A673 (cell line): ENCODE measurements around the gene TIGAR. TPM values are rescaled to one million over a fixed set of nuclear protein-coding genes. Genes with fewer than 3 reads are reported as not detected.

Source experiments
- BruUV-seq: library from RNA; stranded (reverse); fragments of 400-500 nt; replicated peaks from 2 replicates; lab custom pipeline; 2021; lab: Mats Ljungman, UMichigan
- CTCF ChIA-PET: fragments of 300-600 bp; sonication (Branson Sonifier 250); formaldehyde crosslinking; loops from one replicate; lab custom pipeline; 2022; ENCODE audit warnings: antibody characterized with exemption; lab: Charles Lee
- POLR2A ChIA-PET: fragments of 300-600 bp; sonication (Branson Sonifier 250); formaldehyde crosslinking; loops from one replicate; lab custom pipeline; 2022; ENCODE audit warnings: antibody characterized with exemption; ENCODE audit not compliant: low non-redundant PET; lab: Charles Lee
- DNase-seq: peaks from one replicate; pipeline ENCODE4 v3.0.0-alpha.2; 2015; ENCODE audit warnings: low spot score
- H3K27ac ChIP-seq: fragments of 200-600 bp; sonication (generic); 2 replicates; pipeline ENCODE4 v1.5.1; 2016; ENCODE audit warnings: mixed run types, low read depth, mild to moderate bottlenecking, mixed read lengths, antibody characterized with exemption, low read length; ENCODE audit not compliant: poor library complexity, severe bottlenecking
- H3K27me3 ChIP-seq: fragments of 200-600 bp; sonication (generic); replicated peaks from 2 replicates; pipeline ENCODE4 v1.6.1; 2017; ENCODE audit warnings: mixed run types, low read depth, mild to moderate bottlenecking, mixed read lengths, antibody characterized with exemption, low read length; ENCODE audit not compliant: insufficient read depth, poor library complexity
- H3K36me3 ChIP-seq: fragments of 200-600 bp; sonication (generic); 2 replicates; pipeline ENCODE4 v1.6.1; 2016; ENCODE audit warnings: mixed run types, mild to moderate bottlenecking, mixed read lengths, antibody characterized with exemption, low read length; ENCODE audit not compliant: insufficient read depth, poor library complexity, severe bottlenecking
- H3K4me1 ChIP-seq: fragments of 200-600 bp; sonication (generic); 2 replicates; pipeline ENCODE4 v1.6.1; 2017; ENCODE audit warnings: mixed run types, mild to moderate bottlenecking, mixed read lengths, antibody characterized with exemption, low read length; ENCODE audit not compliant: insufficient read depth, poor library complexity, severe bottlenecking
- H3K4me3 ChIP-seq: fragments of 200-600 bp; sonication (generic); 2 replicates; pipeline ENCODE4 v1.5.1; 2016; ENCODE audit warnings: low read depth, mixed run types, mild to moderate bottlenecking, mixed read lengths, low read length; ENCODE audit not compliant: poor library complexity, severe bottlenecking
- H3K9me3 ChIP-seq: fragments of 200-600 bp; sonication (generic); 2 replicates; pipeline ENCODE4 v1.6.1; 2016; ENCODE audit warnings: mixed run types, low read depth, mild to moderate bottlenecking, mixed read lengths, antibody characterized with exemption, low read length; ENCODE audit not compliant: poor library complexity, severe bottlenecking
- EZH2 ChIP-seq: fragments of 200-600 bp; sonication (generic); IDR thresholded peaks from 2 replicates; pipeline ENCODE4 v1.6.1; 2017; ENCODE audit warnings: borderline replicate concordance, low read depth, mild to moderate bottlenecking, mixed read lengths, antibody characterized with exemption, low read length; ENCODE audit not compliant: poor library complexity, severe bottlenecking
- intact Hi-C: fragments of 100-400 bp; cut with micrococcal nuclease; formaldehyde crosslinking; loops from one replicate; pipeline ENCODE4 v1.10.0; 2022; ENCODE audit not compliant: unreplicated experiment
- total RNA-seq: library from RNA; stranded (reverse); gene quantifications from 2 replicates; pipeline ENCODE4 v1.2.3, GENCODE V29; 2021
- TF ChIP-seq, protein P1 (sequence below): fragments of 300-800, 200-600 bp; sonication (generic); conservative IDR thresholded peaks from 2 replicates; pipeline ENCODE4 v1.5.1; 2017; ENCODE audit warnings: low read depth, mild to moderate bottlenecking, antibody characterized with exemption, low read length, moderate library complexity, mixed read lengths

Gene TIGAR
- total RNA-seq, 1 experiment from 2014 or later: 15.5 TPM

DNA sequence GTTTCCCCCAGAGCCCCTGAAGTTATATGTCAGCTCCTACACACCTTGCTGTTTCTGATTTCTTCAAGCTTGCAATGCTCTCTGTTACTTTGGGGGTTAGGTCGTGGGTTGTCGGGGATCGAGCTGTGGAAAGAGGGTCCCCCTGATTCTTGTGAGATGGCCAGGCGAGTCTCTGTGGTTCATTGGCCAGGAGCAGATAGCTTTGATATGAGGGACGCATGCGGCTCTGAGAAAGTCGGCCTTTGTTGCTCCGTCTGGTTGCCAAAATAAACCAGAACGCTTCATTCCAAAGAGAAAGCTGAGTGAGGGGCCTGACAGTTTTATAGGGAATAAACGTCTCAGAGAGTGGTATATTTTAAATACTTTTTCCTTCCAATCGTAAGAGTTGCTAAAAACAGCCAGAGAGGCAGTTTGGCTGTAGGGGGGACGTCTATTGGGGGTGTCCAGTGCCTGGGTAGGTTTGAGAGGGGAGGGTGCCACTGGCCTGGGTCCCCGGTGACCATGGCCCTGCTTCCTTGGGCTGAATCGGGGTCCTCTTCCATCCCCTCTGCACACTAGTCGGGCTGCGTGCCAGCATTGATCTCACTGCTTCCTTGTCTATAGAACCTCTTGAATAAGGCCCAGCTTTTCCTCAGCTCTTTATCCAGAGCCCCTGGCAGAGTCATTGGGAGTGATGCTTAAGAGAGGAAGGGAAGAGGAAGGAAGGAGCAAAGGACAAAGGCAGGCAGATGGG is 28.5 kb upstream of the TIGAR start:
- Histone ChIP-seq H3K4me3 (no peak overlapping the region), H3K9me3 (no peaks in the 10 kb centered on the region), H3K4me1 (no peaks in the 10 kb centered on the region), H3K27me3 (peaks cover 3% of the 10 kb centered on the region), H3K27ac (no peak overlapping the region), H3K36me3 (no peaks in the 10 kb centered on the region)
- POLR2A ChIA-PET: no interaction called here
- intact Hi-C loops: no loop called here
- BruUV-seq: no TSS peak
- DNase-seq: no peak
- no peak for TF ChIP-seq EZH2
- TF ChIP-seq, protein P1, sequence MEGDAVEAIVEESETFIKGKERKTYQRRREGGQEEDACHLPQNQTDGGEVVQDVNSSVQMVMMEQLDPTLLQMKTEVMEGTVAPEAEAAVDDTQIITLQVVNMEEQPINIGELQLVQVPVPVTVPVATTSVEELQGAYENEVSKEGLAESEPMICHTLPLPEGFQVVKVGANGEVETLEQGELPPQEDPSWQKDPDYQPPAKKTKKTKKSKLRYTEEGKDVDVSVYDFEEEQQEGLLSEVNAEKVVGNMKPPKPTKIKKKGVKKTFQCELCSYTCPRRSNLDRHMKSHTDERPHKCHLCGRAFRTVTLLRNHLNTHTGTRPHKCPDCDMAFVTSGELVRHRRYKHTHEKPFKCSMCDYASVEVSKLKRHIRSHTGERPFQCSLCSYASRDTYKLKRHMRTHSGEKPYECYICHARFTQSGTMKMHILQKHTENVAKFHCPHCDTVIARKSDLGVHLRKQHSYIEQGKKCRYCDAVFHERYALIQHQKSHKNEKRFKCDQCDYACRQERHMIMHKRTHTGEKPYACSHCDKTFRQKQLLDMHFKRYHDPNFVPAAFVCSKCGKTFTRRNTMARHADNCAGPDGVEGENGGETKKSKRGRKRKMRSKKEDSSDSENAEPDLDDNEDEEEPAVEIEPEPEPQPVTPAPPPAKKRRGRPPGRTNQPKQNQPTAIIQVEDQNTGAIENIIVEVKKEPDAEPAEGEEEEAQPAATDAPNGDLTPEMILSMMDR: no peak
- CTCF ChIA-PET: no interaction called here

DNA sequence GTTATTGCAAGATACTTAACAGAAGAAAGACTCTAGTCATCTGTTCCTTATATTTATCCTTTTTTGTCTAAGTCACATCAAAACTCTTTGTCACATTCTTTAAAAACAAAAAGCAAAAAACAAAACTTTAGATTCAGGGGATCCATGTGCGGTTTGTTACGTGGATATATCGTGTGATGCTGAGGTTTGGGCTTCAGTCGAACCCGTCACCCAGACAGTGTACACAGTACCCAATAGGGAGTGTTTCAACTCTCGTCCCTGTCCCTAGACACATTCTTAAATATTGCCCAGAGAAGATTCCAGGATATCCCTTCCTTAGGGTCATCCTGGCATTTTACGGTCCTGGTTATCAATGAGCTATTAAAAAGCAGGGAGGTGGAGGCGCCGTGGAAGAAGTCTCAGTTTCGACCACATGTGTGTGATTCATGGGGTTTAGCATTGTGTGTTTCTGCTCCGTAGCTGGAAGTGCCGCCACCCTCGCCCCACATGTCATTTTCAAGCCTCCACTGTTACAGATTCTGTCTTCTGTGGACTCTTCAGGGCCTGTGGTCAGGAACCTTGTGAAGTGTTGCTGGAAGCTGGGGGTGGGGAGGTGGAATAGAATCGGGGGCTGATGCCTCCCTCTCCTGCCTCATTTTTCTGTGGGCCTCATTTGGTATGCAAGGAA is 27.6 kb upstream of the TIGAR start:
- H3K4me1 ChIP-seq: no peaks in the 10 kb centered on the region
- POLR2A ChIA-PET: no interaction called here
- TF ChIP-seq EZH2: no peak
- TF ChIP-seq, protein P1: no peak
- H3K36me3 ChIP-seq: no peaks in the 10 kb centered on the region
- no peak for DNase-seq
- H3K4me3 ChIP-seq: no peak overlapping the region
- no TSS peak for BruUV-seq
- H3K9me3 ChIP-seq: no peaks in the 10 kb centered on the region
- no peak overlapping the region for H3K27ac ChIP-seq
- H3K27me3 ChIP-seq: peaks cover 3% of the 10 kb centered on the region
- CTCF ChIA-PET: interaction anchor here (0.6 kb wide), 1 partner anchor 216 kb away, joined by 4 read pairs; no protein-coding TSS in a partner anchor
- intact Hi-C loops: no loop called here

DNA sequence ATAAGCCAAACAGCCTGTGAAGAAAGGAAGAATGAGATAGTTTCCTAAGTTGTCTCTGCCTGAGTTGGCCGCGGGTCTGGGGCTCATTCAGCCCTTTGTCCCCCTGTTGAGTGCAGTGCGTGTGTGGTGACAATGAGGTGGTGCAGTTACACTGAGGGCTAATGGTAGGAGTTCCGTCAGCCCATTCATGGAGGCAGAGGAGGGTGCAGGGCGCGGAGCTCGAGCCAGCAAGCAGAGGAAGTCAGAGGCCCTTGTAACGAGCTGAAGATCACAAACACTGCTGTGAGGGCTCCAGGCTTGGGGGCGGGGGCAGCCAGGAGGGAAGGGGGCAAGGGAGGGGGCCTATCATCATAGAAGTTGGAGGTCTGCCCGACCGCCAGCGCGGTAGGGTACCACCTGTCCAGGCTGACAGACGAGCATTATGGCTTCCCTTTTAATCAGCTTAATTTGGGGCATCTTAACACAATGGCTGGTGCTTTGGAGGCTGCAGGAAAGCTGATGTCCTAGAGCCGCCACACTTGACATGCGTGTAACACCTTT is 27.0 kb upstream of the TIGAR start:
- TF ChIP-seq EZH2: no peak
- TF ChIP-seq, protein P1: no peak
- POLR2A ChIA-PET: no interaction called here
- peaks cover 3% of the 10 kb centered on the region for H3K27me3 ChIP-seq
- CTCF ChIA-PET: interaction anchor here (0.6 kb wide), 1 partner anchor 217 kb away, joined by 4 read pairs; no protein-coding TSS in a partner anchor
- BruUV-seq: no TSS peak
- H3K36me3 ChIP-seq: no peaks in the 10 kb centered on the region
- no peak overlapping the region for H3K4me3 ChIP-seq
- H3K27ac ChIP-seq: no peak overlapping the region
- no peak for DNase-seq
- H3K9me3 ChIP-seq: no peaks in the 10 kb centered on the region
- H3K4me1 ChIP-seq: no peaks in the 10 kb centered on the region
- intact Hi-C loops: no loop called here
